Stimulated activated naive CD8-positive, alpha-beta T cell treated with anti-CD3 and anti-CD28 coated beads, Interleukin-15, amount 100 ng/mL, for 72 hours (primary cell): ENCODE measurements around the gene DIPK1A.
"Not testable (repeated sequence)": the region's sequence is repeated elsewhere in the genome, so short reads cannot be mapped to it uniquely, and the experiment has no call there.

Experiments
- ATAC-seq: fragments of 150-1000 bp; cut with Tn5 transposase; 2 replicates; pipeline ENCODE4 v1.10.0; 2021; ENCODE audit warnings: mild to moderate bottlenecking, moderate library complexity
- DNase-seq, 2 donors: peaks; one replicate each; pipeline ENCODE4 v3.0.0; 2021 to 2022
- H3K27ac Mint-ChIP-seq, 2 donors: one replicate each; pipeline ENCODE4 v1.8.0; 2022; ENCODE audit warnings: mild to moderate bottlenecking in 2 of 2, mixed read lengths in 2 of 2, moderate library complexity in 2 of 2
- H3K27me3 Mint-ChIP-seq: one replicate; pipeline ENCODE4 v1.8.0; 2022; ENCODE audit warnings: mixed read lengths
- H3K4me1 Mint-ChIP-seq: one replicate; pipeline ENCODE4 v1.8.0; 2022; ENCODE audit warnings: mild to moderate bottlenecking, mixed read lengths
- H3K4me3 Mint-ChIP-seq, 2 donors: one replicate each; pipeline ENCODE4 v1.8.0; 2022; ENCODE audit warnings: mild to moderate bottlenecking in 2 of 2, mixed read lengths in 2 of 2, moderate library complexity in 1 of 2
- H3K9me3 Mint-ChIP-seq, 2 donors: one replicate each; pipeline ENCODE4 v1.8.0; 2022; ENCODE audit warnings: mixed read lengths in 2 of 2

DIPK1A gene

GRCh38 chr1:92921031-92922023 lies 39.9 kb downstream of the DIPK1A start:
- Mint-ChIP-seq H3K4me3 (no peak overlapping the region), H3K27ac (no peak overlapping the region), H3K9me3 (peaks cover 14% of the 10 kb centered on the region in 2 donors), H3K4me1 (peaks cover 7% of the 10 kb centered on the region), H3K27me3 (no peaks in the 10 kb centered on the region)
- DNase-seq (no peak), ATAC-seq (no peak)

- DNase-seq = no peak
- Mint-ChIP-seq H3K4me3 (no peak overlapping the region), H3K27me3 (no peaks in the 10 kb centered on the region), H3K9me3 (peaks cover 14% of the 10 kb centered on the region in 2 donors), H3K4me1 (peaks cover 11% of the 10 kb centered on the region), H3K27ac (peak overlapping the region in 1 of 2 donors; percentile 27)
- no peak for ATAC-seq
These were observed 44.4 kb downstream of the DIPK1A start for GRCh38 chr1:92916899-92917298.

- Mint-ChIP-seq H3K4me1 (peaks cover 11% of the 10 kb centered on the region), H3K4me3 (no peak overlapping the region), H3K27me3 (no peaks in the 10 kb centered on the region), H3K9me3 (peaks cover 4 to 7% of the 10 kb centered on the region in 2 donors), H3K27ac (no peak overlapping the region)
- DNase-seq = no peak
- ATAC-seq = no peak
These were observed 45.7 kb downstream of the DIPK1A start for GRCh38 chr1:92915547-92915946.

GRCh38 chr1:92913093-92913819 lies 48.0 kb downstream of the DIPK1A start:
- no peak for ATAC-seq
- Mint-ChIP-seq H3K4me3 (no peak overlapping the region), H3K9me3 (no peaks in the 10 kb centered on the region), H3K27me3 (no peaks in the 10 kb centered on the region), H3K4me1 (peaks cover 16% of the 10 kb centered on the region), H3K27ac (peak overlapping the region in 1 of 2 donors; percentile 74)
- DNase-seq = no peak

- Mint-ChIP-seq H3K4me1 (peaks cover 23% of the 10 kb centered on the region), H3K4me3 (no peak overlapping the region), H3K9me3 (no peaks in the 10 kb centered on the region), H3K27me3 (no peaks in the 10 kb centered on the region), H3K27ac (no peak overlapping the region)
- DNase-seq = no peak
- no peak for ATAC-seq
These were observed 51.2 kb downstream of the DIPK1A start for GRCh38 chr1:92910081-92910480.

GRCh38 chr1:92909321-92909720 lies 51.9 kb downstream of the DIPK1A start:
- Mint-ChIP-seq H3K4me1 (peaks cover 30% of the 10 kb centered on the region), H3K9me3 (no peaks in the 10 kb centered on the region), H3K27ac (no peak overlapping the region), H3K27me3 (no peaks in the 10 kb centered on the region), H3K4me3 (no peak overlapping the region)
- DNase-seq (no peak), ATAC-seq (no peak)

GRCh38 chr1:92907949-92908684 lies 53.1 kb downstream of the DIPK1A start:
- Mint-ChIP-seq H3K27me3 (no peaks in the 10 kb centered on the region), H3K9me3 (no peaks in the 10 kb centered on the region), H3K4me3 (no peak overlapping the region), H3K27ac (no peak overlapping the region), H3K4me1 (peaks cover 31% of the 10 kb centered on the region)
- DNase-seq = no peak
- no peak for ATAC-seq

- Mint-ChIP-seq H3K4me3 (no peak overlapping the region), H3K27me3 (no peaks in the 10 kb centered on the region), H3K27ac (no peak overlapping the region), H3K4me1 (peaks cover 44% of the 10 kb centered on the region), H3K9me3 (peaks cover 16 to 26% of the 10 kb centered on the region in 2 donors)
- no peak for DNase-seq
- no peak for ATAC-seq
These were observed 57.5 kb downstream of the DIPK1A start for GRCh38 chr1:92903765-92904164.

- peaks cover 33% of the 10 kb centered on the region for H3K4me1 Mint-ChIP-seq
- H3K27me3 Mint-ChIP-seq = no peaks in the 10 kb centered on the region
- DNase-seq = no peak
- no peak for ATAC-seq
- H3K9me3 Mint-ChIP-seq = peaks cover 16 to 26% of the 10 kb centered on the region in 2 donors
- no peak overlapping the region for H3K4me3 Mint-ChIP-seq
- H3K27ac Mint-ChIP-seq = no peak overlapping the region
These were observed 58.9 kb downstream of the DIPK1A start for GRCh38 chr1:92902406-92902744.

- ATAC-seq = peak; percentile 28
- no peak overlapping the region for H3K4me3 Mint-ChIP-seq
- H3K9me3 Mint-ChIP-seq = peaks cover 16 to 26% of the 10 kb centered on the region in 2 donors
- no peak for DNase-seq
- H3K27ac Mint-ChIP-seq = peak overlapping the region; percentile 8 to 83
- peaks cover 33% of the 10 kb centered on the region for H3K4me1 Mint-ChIP-seq
- H3K27me3 Mint-ChIP-seq = no peaks in the 10 kb centered on the region
These were observed 59.4 kb downstream of the DIPK1A start for GRCh38 chr1:92901699-92902405.

- Mint-ChIP-seq H3K27me3 (no peaks in the 10 kb centered on the region), H3K4me1 (peaks cover 33% of the 10 kb centered on the region), H3K27ac (peak overlapping the region in 1 of 2 donors; percentile 83), H3K4me3 (no peak overlapping the region), H3K9me3 (peaks cover 16 to 26% of the 10 kb centered on the region in 2 donors)
- DNase-seq = no peak
- ATAC-seq = no peak
These were observed 60.1 kb downstream of the DIPK1A start for GRCh38 chr1:92901126-92901525.

- H3K27me3 Mint-ChIP-seq = no peaks in the 10 kb centered on the region
- no peak overlapping the region for H3K27ac Mint-ChIP-seq
- ATAC-seq (no peak), DNase-seq (no peak)
- peaks cover 16 to 26% of the 10 kb centered on the region in 2 donors for H3K9me3 Mint-ChIP-seq
- H3K4me1 Mint-ChIP-seq = peaks cover 30% of the 10 kb centered on the region
- no peak overlapping the region for H3K4me3 Mint-ChIP-seq
These were observed 60.7 kb downstream of the DIPK1A start for GRCh38 chr1:92900539-92900938.

GRCh38 chr1:92899780-92900179 lies 61.5 kb downstream of the DIPK1A start:
- no peak overlapping the region for H3K4me3 Mint-ChIP-seq
- H3K4me1 Mint-ChIP-seq = peaks cover 23% of the 10 kb centered on the region
- ATAC-seq (no peak), DNase-seq (no peak)
- peaks cover 16 to 26% of the 10 kb centered on the region in 2 donors for H3K9me3 Mint-ChIP-seq
- no peaks in the 10 kb centered on the region for H3K27me3 Mint-ChIP-seq
- no peak overlapping the region for H3K27ac Mint-ChIP-seq

GRCh38 chr1:92898053-92898452 lies 63.2 kb downstream of the DIPK1A start:
- H3K4me3 Mint-ChIP-seq, H3K27me3 Mint-ChIP-seq, ATAC-seq, DNase-seq, H3K27ac Mint-ChIP-seq: not testable (repeated sequence)
- Mint-ChIP-seq H3K9me3 (peaks cover 25 to 26% of the 10 kb centered on the region in 2 donors), H3K4me1 (peaks cover 13% of the 10 kb centered on the region)

- no peak overlapping the region for H3K27ac Mint-ChIP-seq
- H3K27me3 Mint-ChIP-seq = no peaks in the 10 kb centered on the region
- DNase-seq (no peak), ATAC-seq (no peak)
- H3K9me3 Mint-ChIP-seq = peaks cover 0 to 10% of the 10 kb centered on the region in 2 donors
- no peak overlapping the region for H3K4me3 Mint-ChIP-seq
- H3K4me1 Mint-ChIP-seq = peaks cover 15% of the 10 kb centered on the region
These were observed 73.8 kb downstream of the DIPK1A start for GRCh38 chr1:92887465-92887864.
